GM12801 (cell line): Measurements from ENCODE around the gene TMEM52B.

ENCODE experiments used
- CTCF ChIP-seq: IDR thresholded peaks from one replicate; pipeline ENCODE4 v1.5.1; 2011; ENCODE audit warnings: control low read depth; ENCODE audit not compliant: insufficient read length; ENCODE audit errors: extremely low read depth

The TMEM52B gene

GRCh38 chr12:10171973-10172728 lies 6.7 kb upstream of the TMEM52B start, which contains the start of gene OLR1:
Gene OLR1, minus strand, starts transcription at chr12:10172132. Its CDS starts 55 bp downstream, at chr12:10172077.
- no peak for TF ChIP-seq CTCF

GRCh38 chr12:10174986-10175614 lies 3.7 kb upstream of the TMEM52B start:
- TF ChIP-seq CTCF: no peak

GRCh38 chr12:10175846-10176636 lies 2.8 kb upstream of the TMEM52B start:
- no peak for TF ChIP-seq CTCF

GRCh38 chr12:10179776-10180181 lies 947 bp downstream of the TMEM52B start:
- TF ChIP-seq CTCF: no peak

- no peak for TF ChIP-seq CTCF
These were observed 3.7 kb downstream of the TMEM52B start for GRCh38 chr12:10182354-10183049.

- TF ChIP-seq CTCF: no peak
These were observed 5.5 kb downstream of the TMEM52B start for GRCh38 chr12:10184261-10184843.
